K562 (cell line): ENCODE results near the gene AGMO. TPM values are rescaled to one million over a fixed set of nuclear protein-coding genes. Genes with fewer than 3 reads are reported as not detected.

ENCODE experiments used
- ATAC-seq: fragments of 200-7000 bp; cut with Tn5 transposase; 3 replicates; pipeline ENCODE4 v1.9.1; 2020; ENCODE audit warnings: moderate library complexity
- BruUV-seq: library from RNA; stranded (reverse); fragments of 400-500 nt; replicated peaks from 2 replicates; lab custom pipeline; 2021; lab: Mats Ljungman, UMichigan
- CTCF ChIA-PET: fragments of 300-600 bp; formaldehyde crosslinking; extraction: SDS; loops from one replicate; lab custom pipeline; 2021; ENCODE audit warnings: low intra/inter-chr PET ratio; lab: Yijun Ruan, JAX
- POLR2A ChIA-PET: fragments of 300-600, 350-650 bp; sonication (Branson Sonifier 250); formaldehyde crosslinking; extraction: SDS; loops from one replicate; lab custom pipeline; 2021; ENCODE audit warnings: antibody characterized with exemption, inconsistent platforms; lab: Yijun Ruan, JAX
- DNase-seq, 4 experiments: peaks; one replicate each; pipeline versions ENCODE4 v3.0.0 to v3.0.0-alpha.2; 2011 to 2018; ENCODE audit warnings: low spot score in 3 of 4, mixed read lengths in 3 of 4; ENCODE audit errors: extremely low read depth in 1 of 4
- FAIRE-seq: peaks from 2 replicates; lab custom pipeline; 2011; peaks lifted over from hg19 to GRCh38; lab: Jason Lieb, UNC
- H2AFZ ChIP-seq: 2 replicates; pipeline ENCODE4 v1.6.0; 2011; ENCODE audit warnings: low read depth, low read length, control low read depth, inconsistent platforms
- H3K27ac ChIP-seq: fragments of 200-600 bp; 3 replicates; pipeline ENCODE4 v1.8.0; 2011; ENCODE audit warnings: low read depth, mild to moderate bottlenecking, control low read depth, inconsistent platforms, low read length, moderate library complexity, mixed read lengths; ENCODE audit errors: extremely low read depth
- H3K27me3 ChIP-seq, 2 experiments: fragments of 300-600 bp in 1 of 2; 2 replicates in 1 of 2; 3 replicates in 1 of 2; pipeline versions ENCODE4 v1.6.0 to v1.8.0; 2011; ENCODE audit warnings: inconsistent platforms in 2 of 2, low read length in 2 of 2, mild to moderate bottlenecking in 1 of 2, mixed read lengths in 1 of 2, moderate library complexity in 1 of 2; ENCODE audit not compliant: control insufficient read depth in 2 of 2, insufficient read depth in 2 of 2
- H3K36me3 ChIP-seq: fragments of 300-600 bp; 3 replicates; pipeline ENCODE4 v1.8.0; 2011; ENCODE audit warnings: mild to moderate bottlenecking, low read length, inconsistent platforms; ENCODE audit not compliant: control insufficient read depth, insufficient read depth
- H3K4me1 ChIP-seq, 2 experiments: fragments of 200-600 bp in 1 of 2; replicated peaks in 1 of 2; 2 replicates in 1 of 2; 3 replicates in 1 of 2; pipeline versions ENCODE4 v1.5.1 to v1.8.0; 2011; ENCODE audit warnings: inconsistent platforms in 2 of 2, low read length in 2 of 2, mild to moderate bottlenecking in 1 of 2, mixed read lengths in 1 of 2, moderate library complexity in 1 of 2; ENCODE audit not compliant: control insufficient read depth in 2 of 2, insufficient read depth in 2 of 2
- H3K4me2 ChIP-seq: 2 replicates; pipeline ENCODE4 v1.6.1; 2011; ENCODE audit warnings: low read length, control low read depth, inconsistent platforms, mixed read lengths; ENCODE audit not compliant: insufficient read depth
- H3K4me3 ChIP-seq: fragments of 200-600 bp; sonication (generic), shearing (Covaris generic); 2 replicates; pipeline ENCODE4 v1.5.1; 2016; ENCODE audit warnings: control low read depth, inconsistent platforms
- H3K79me2 ChIP-seq: fragments of 200-600 bp; 3 replicates; pipeline ENCODE4 v1.8.0; 2011; ENCODE audit warnings: low read length, inconsistent platforms; ENCODE audit not compliant: control insufficient read depth, insufficient read depth
- H3K9ac ChIP-seq, 2 experiments: 2 replicates each; pipeline versions ENCODE4 v1.6.0 to v1.6.1; 2011; ENCODE audit warnings: low read depth in 2 of 2, low read length in 2 of 2, control low read depth in 1 of 2, inconsistent platforms in 1 of 2, mild to moderate bottlenecking in 1 of 2, mixed read lengths in 1 of 2; ENCODE audit not compliant: insufficient read depth in 1 of 2
- H3K9me1 ChIP-seq: one replicate; pipeline ENCODE4 v1.6.0; 2011; ENCODE audit warnings: inconsistent platforms, mild to moderate bottlenecking, low read length, moderate library complexity; ENCODE audit not compliant: control insufficient read depth, insufficient read depth
- H3K9me3 ChIP-seq: replicated peaks from 2 replicates; pipeline ENCODE4 v1.5.1; 2011; ENCODE audit warnings: low read depth, low read length, inconsistent platforms; ENCODE audit not compliant: control insufficient read depth, insufficient read depth
- H4K20me1 ChIP-seq: replicated peaks from 2 replicates; pipeline ENCODE4 v1.6.1; 2011; ENCODE audit warnings: low read length, inconsistent platforms, mixed read lengths; ENCODE audit not compliant: control insufficient read depth, insufficient read depth
- CHD2 ChIP-seq: IDR thresholded peaks from 2 replicates; pipeline ENCODE4 v1.6.1; 2011; ENCODE audit warnings: low read depth, low read length
- MCM3 ChIP-seq: fragments of 450-650 bp; IDR thresholded peaks from 2 replicates; pipeline ENCODE4 v1.6.1; 2016
- MITF ChIP-seq: IDR thresholded peaks from 2 replicates; pipeline ENCODE4 v1.6.1; 2014; ENCODE audit warnings: antibody characterized with exemption
- ZNF445 ChIP-seq: fragments of 250-450 bp; sonication (Bioruptor Pico); IDR thresholded peaks from 2 replicates; pipeline ENCODE4 v1.4.0; 2020; ENCODE audit warnings: low read depth, mild to moderate bottlenecking, moderate library complexity
- WGBS: fragments of 100-300 bp; shearing (Covaris generic); methylation state at CpG from one replicate; pipeline ENCODE4 v1.1.6; 2016; ENCODE audit warnings: low coverage, mixed read lengths; ENCODE audit not compliant: insufficient coverage; ENCODE audit errors: missing lambda C conversion rate; 5-methylcytosine and 5-hydroxymethylcytosine counted together
- in situ Hi-C: fragments of 300-500 bp; cut with MboI; formaldehyde crosslinking; loops from 4 replicates; pipeline ENCODE4 v1.15.0; 2018; ENCODE audit warnings: inconsistent platforms, mixed read lengths
- intact Hi-C: fragments of 100-400 bp; cut with micrococcal nuclease; formaldehyde crosslinking; loops from 2 replicates; pipeline ENCODE4 v1.14.2; 2022
- polyA plus RNA-seq, 8 experiments: library from polyadenylated mRNA; depleted of rRNA in 4 of 8; stranded (reverse) in 5 of 8; unstranded in 3 of 8; fragments of >200 nt; fragmentation: Nextera tagmentation in 2 of 8; fragmentation: Illumina TruSeq in 1 of 8; extraction: Ambion mirVana in 2 of 8; extraction: Trizol in 1 of 8; gene quantifications; 2 replicates each; pipeline versions ENCODE4 v1.2.1 to v1.2.3, GENCODE V29; 2011 to 2014; ENCODE audit warnings: inconsistent platforms in 1 of 8, missing spikeins in 1 of 8
- total RNA-seq, 7 experiments: library from RNA; depleted of rRNA in 6 of 7; stranded (reverse); fragments of >200 nt in 6 of 7; fragmentation: Illumina TruSeq in 2 of 7; extraction: Trizol in 2 of 7; gene quantifications; 2 replicates each; pipeline versions ENCODE4 v1.2.1 to v1.2.3, GENCODE V29; 2011 to 2021; ENCODE audit warnings: low replicate concordance in 1 of 7
- TF ChIP-seq, protein P1 (sequence below): fragments of 450-650 bp; IDR thresholded peaks from 2 replicates; pipeline ENCODE4 v1.6.1; 2016; ENCODE audit warnings: missing biosample characterization, missing genetic modification characterization

AGMO gene
- total and polyA plus RNA-seq, 9 of the 15 experiments (the other 6 are each of a cell fraction or from before 2014, with no cell fraction given), result 0.30 to 1.4 (median 0.69) TPM; not detected in 1

DNA sequence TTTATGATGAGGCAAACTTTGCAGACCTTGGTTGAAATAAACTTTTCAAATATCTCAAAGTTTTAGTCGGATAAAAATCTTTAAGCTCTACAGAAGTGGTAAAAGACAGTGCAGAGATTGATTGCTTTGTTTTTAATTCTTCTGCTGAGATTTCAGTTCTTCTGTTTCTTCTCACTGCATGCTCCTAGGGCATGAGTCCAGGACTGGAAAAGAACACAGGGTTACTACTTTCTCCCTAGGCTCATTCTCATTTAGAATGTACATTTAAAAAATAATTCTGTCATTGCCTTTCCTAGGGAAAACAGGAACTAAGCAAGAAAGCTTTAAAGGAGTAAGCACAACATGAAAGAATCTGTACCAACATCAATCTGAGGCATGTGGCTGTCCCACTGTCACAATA, 402.6 kb downstream of the AGMO start:
- Histone ChIP-seq H3K9ac (no peak overlapping the region), H3K4me1 (no peaks in the 10 kb centered on the region), H2AFZ (no peak overlapping the region), H3K4me3 (no peak overlapping the region), H3K27ac (no peak overlapping the region), H3K9me3 (no peaks in the 10 kb centered on the region), H3K9me1 (no peaks in the 10 kb centered on the region), H3K36me3 (no peaks in the 10 kb centered on the region), H3K27me3 (no peaks in the 10 kb centered on the region), H3K4me2 (no peak overlapping the region), H4K20me1 (no peaks in the 10 kb centered on the region), H3K79me2 (no peaks in the 10 kb centered on the region)
- TF ChIP-seq, protein P1, sequence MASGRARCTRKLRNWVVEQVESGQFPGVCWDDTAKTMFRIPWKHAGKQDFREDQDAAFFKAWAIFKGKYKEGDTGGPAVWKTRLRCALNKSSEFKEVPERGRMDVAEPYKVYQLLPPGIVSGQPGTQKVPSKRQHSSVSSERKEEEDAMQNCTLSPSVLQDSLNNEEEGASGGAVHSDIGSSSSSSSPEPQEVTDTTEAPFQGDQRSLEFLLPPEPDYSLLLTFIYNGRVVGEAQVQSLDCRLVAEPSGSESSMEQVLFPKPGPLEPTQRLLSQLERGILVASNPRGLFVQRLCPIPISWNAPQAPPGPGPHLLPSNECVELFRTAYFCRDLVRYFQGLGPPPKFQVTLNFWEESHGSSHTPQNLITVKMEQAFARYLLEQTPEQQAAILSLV, result no peak
- TF ChIP-seq MITF (no peak), ZNF445 (CRISPR knock-in tag) (no peak), CHD2 (no peak), MCM3 (no peak)
- no peak for DNase-seq
- 0% methylated on average over 1 of the region's 1 CpG for WGBS
- FAIRE-seq, result no peak
- ChIA-PET POLR2A (no interaction called here), CTCF (no interaction called here)
- BruUV-seq, result no TSS peak
- intact Hi-C loops, result no loop called here
- in situ Hi-C loops, result no loop called here
- ATAC-seq, result no peak
